Stimulated activated CD4-positive, alpha-beta T cell treated with anti-CD3 and anti-CD28 coated beads, Interleukin-4, amount 100 ng/mL, for 24 hours (primary cell): ENCODE measurements around the gene KIF7.

Experiments used
- DNase-seq: peaks from one replicate; pipeline ENCODE4 v3.0.0-alpha.2; 2020

The KIF7 gene

GRCh38 chr15:89670971-89671560 is 15.8 kb upstream of the KIF7 start:
- DNase-seq, result no peak

- DNase-seq, result no peak
Measured at GRCh38 chr15:89669941-89670340, 14.7 kb upstream of the KIF7 start.

- no peak for DNase-seq
Measured at GRCh38 chr15:89669309-89669865, 14.1 kb upstream of the KIF7 start.

GRCh38 chr15:89668171-89668570 is 12.9 kb upstream of the KIF7 start:
- no peak for DNase-seq

- DNase-seq, result no peak
Measured at GRCh38 chr15:89667706-89667960, 12.4 kb upstream of the KIF7 start.

- DNase-seq, result no peak
Measured at GRCh38 chr15:89666858-89667705, 11.8 kb upstream of the KIF7 start.

- DNase-seq, result no peak
Measured at GRCh38 chr15:89666184-89666857, 11.1 kb upstream of the KIF7 start.

- no peak for DNase-seq
Measured at GRCh38 chr15:89665449-89666181, 10.3 kb upstream of the KIF7 start.

GRCh38 chr15:89664441-89665350 is 9.4 kb upstream of the KIF7 start:
- no peak for DNase-seq

- DNase-seq, result no peak
Measured at GRCh38 chr15:89662893-89663626, 7.8 kb upstream of the KIF7 start.

- no peak for DNase-seq
Measured at GRCh38 chr15:89660556-89660955, 5.3 kb upstream of the KIF7 start.

GRCh38 chr15:89659295-89659694 is 4.0 kb upstream of the KIF7 start:
- no peak for DNase-seq

GRCh38 chr15:89657686-89658200 is 2.5 kb upstream of the KIF7 start:
- DNase-seq, result no peak

GRCh38 chr15:89656116-89656815 is 999 bp upstream of the KIF7 start:
- DNase-seq, result no peak

GRCh38 chr15:89654301-89654761 is 936 bp downstream of the KIF7 start:
- DNase-seq, result no peak

- no peak for DNase-seq
Measured at GRCh38 chr15:89653578-89653977, 1.7 kb downstream of the KIF7 start.

GRCh38 chr15:89652666-89653065 is 2.6 kb downstream of the KIF7 start:
- no peak for DNase-seq

- no peak for DNase-seq
Measured at GRCh38 chr15:89652131-89652530, 3.1 kb downstream of the KIF7 start.

GRCh38 chr15:89649716-89650115 is 5.6 kb downstream of the KIF7 start:
- no peak for DNase-seq

- no peak for DNase-seq
Measured at GRCh38 chr15:89649013-89649625, 6.1 kb downstream of the KIF7 start.
